Bronchial epithelial cell (primary cell): ENCODE results near the gene ZNF367. TPM values are rescaled to one million over a fixed set of nuclear protein-coding genes. Genes with fewer than 3 reads are reported as not detected.

Experiments
- DNase-seq: peaks from one replicate; pipeline ENCODE4 v3.0.0-alpha.2; 2010; ENCODE audit warnings: low read depth
- FAIRE-seq: peaks from 2 replicates; lab custom pipeline; 2011; peaks lifted over from hg19 to GRCh38; lab: Jason Lieb, UNC
- H3K27me3 ChIP-seq: 2 replicates; pipeline ENCODE4 v1.5.1; 2011; ENCODE audit warnings: low read length; ENCODE audit not compliant: control insufficient read depth, insufficient read depth
- H3K36me3 ChIP-seq: 2 replicates; pipeline ENCODE4 v1.5.1; 2011; ENCODE audit warnings: low read length; ENCODE audit not compliant: control insufficient read depth, insufficient read depth
- H3K4me3 ChIP-seq: 2 replicates; pipeline ENCODE4 v1.5.1; 2011; ENCODE audit warnings: mild to moderate bottlenecking, low read depth, low read length, control low read depth
- CTCF ChIP-seq: IDR thresholded peaks from 2 replicates; pipeline ENCODE4 v1.5.1; 2011; ENCODE audit warnings: mild to moderate bottlenecking, moderate library complexity, low read length, control low read depth, inconsistent platforms; ENCODE audit not compliant: insufficient read depth, severe bottlenecking
- total RNA-seq: library from RNA; depleted of rRNA; stranded (reverse); fragments of >200 nt; gene quantifications from 2 replicates; pipeline ENCODE4 v1.2.1, GENCODE V29; 2014

Gene ZNF367
- total RNA-seq, 1 donor from 2014 or later = 0.26 TPM

GRCh38 chr9:96450613-96451528, 32.7 kb upstream of the ZNF367 start:
- Histone ChIP-seq H3K27me3 (no peaks in the 10 kb centered on the region), H3K4me3 (peak overlapping the region; percentile 59), H3K36me3 (no peaks in the 10 kb centered on the region)
- TF ChIP-seq CTCF = no peak
- DNase-seq (peak; percentile 23), FAIRE-seq (no peak)

GRCh38 chr9:96449845-96450612, 31.9 kb upstream of the ZNF367 start, which contains the start of gene HABP4:
Gene HABP4 (plus strand): TSS chr9:96450169. CDS start chr9:96450280, 111 bp downstream.
- peak within 1 kb of the TSS; percentile 59 for H3K4me3 ChIP-seq
- H3K36me3 ChIP-seq = no peaks in the 10 kb centered on the region
- TF ChIP-seq CTCF = no peak
- FAIRE-seq (no peak), DNase-seq (peak; percentile 82)
- H3K27me3 ChIP-seq = no peaks in the 10 kb centered on the region

- TF ChIP-seq CTCF = no peak
- Histone ChIP-seq H3K36me3 (no peaks in the 10 kb centered on the region), H3K4me3 (peak overlapping the region; percentile 34), H3K27me3 (no peaks in the 10 kb centered on the region)
- no peak for DNase-seq
- FAIRE-seq = no peak
Observed at GRCh38 chr9:96449523-96449844, 31.3 kb upstream of the ZNF367 start.

- Histone ChIP-seq H3K27me3 (no peaks in the 10 kb centered on the region), H3K4me3 (no peak overlapping the region), H3K36me3 (no peaks in the 10 kb centered on the region)
- no peak for TF ChIP-seq CTCF
- no peak for FAIRE-seq
- DNase-seq = no peak
Observed at GRCh38 chr9:96448546-96449170, 30.5 kb upstream of the ZNF367 start.

- FAIRE-seq (no peak), DNase-seq (no peak)
- Histone ChIP-seq H3K36me3 (no peaks in the 10 kb centered on the region), H3K27me3 (no peaks in the 10 kb centered on the region), H3K4me3 (no peak overlapping the region)
- TF ChIP-seq CTCF = no peak
Observed at GRCh38 chr9:96447406-96447805, 29.2 kb upstream of the ZNF367 start.
